Tibial artery (tissue), 4 donors: ENCODE measurements around the gene ACIN1.

Experiments used
- DNase-seq, 2 donors: peaks; one replicate each; pipeline ENCODE4 v3.0.0-alpha.2; 2019
- H3K27ac ChIP-seq, 2 donors: fragments of 200-600 bp; sonication (generic) in 1 of 2; 1 replicate in 1 of 2; 2 replicates in 1 of 2; pipeline ENCODE4 v1.5.1; 2018 to 2019; ENCODE audit warnings: mild to moderate bottlenecking in 1 of 2
- H3K27me3 ChIP-seq, 2 donors: fragments of 200-600 bp; sonication (generic) in 1 of 2; one replicate each; pipeline versions ENCODE4 v1.5.1 to v1.6.0; 2016 to 2019
- H3K36me3 ChIP-seq, 3 donors: fragments of 200-600 bp; sonication (generic) in 2 of 3; one replicate each; pipeline ENCODE4 v1.5.1; 2016 to 2019; ENCODE audit warnings: mild to moderate bottlenecking in 2 of 3
- H3K4me1 ChIP-seq, 4 donors: fragments of 200-600 bp; sonication (generic) in 2 of 4; 1 replicate in 3 of 4; 2 replicates in 1 of 4; pipeline ENCODE4 v1.5.1; 2016 to 2019
- H3K4me3 ChIP-seq, 2 donors: fragments of 200-600 bp; sonication (generic) in 1 of 2; 1 replicate in 1 of 2; 2 replicates in 1 of 2; pipeline ENCODE4 v1.5.1; 2018 to 2019; ENCODE audit warnings: mild to moderate bottlenecking in 2 of 2
- H3K9me3 ChIP-seq, 3 donors: fragments of 200-600 bp; sonication (generic) in 1 of 3; one replicate each; pipeline ENCODE4 v1.5.1; 2016 to 2019
- CTCF ChIP-seq, 2 experiments: fragments of 200-600 bp in 1 of 2; fragments of 450-650 bp in 1 of 2; IDR thresholded peaks; one replicate each; pipeline ENCODE4 v1.5.1; 2017 to 2019; ENCODE audit warnings: antibody characterized with exemption in 2 of 2, mild to moderate bottlenecking in 1 of 2, moderate library complexity in 1 of 2
- intact Hi-C: fragments of 100-400 bp; cut with DNase I; formaldehyde crosslinking; loops from one replicate; pipeline ENCODE4 v1.15.0; 2023; ENCODE audit warnings: low total_unique reads

ACIN1 gene

GRCh38 chr14:23071921-23072539 is 22.9 kb downstream of the ACIN1 start:
- no peak for DNase-seq
- Histone ChIP-seq H3K36me3 (peaks cover 52 to 61% (median 53%) of the 10 kb centered on the region in 3 donors), H3K27me3 (no peaks in the 10 kb centered on the region), H3K4me3 (peak overlapping the region; percentile 56 to 60), H3K9me3 (no peaks in the 10 kb centered on the region), H3K4me1 (peaks cover 0 to 44% (median 30%) of the 10 kb centered on the region in 4 donors), H3K27ac (peak overlapping the region; percentile 74 to 83)
- TF ChIP-seq CTCF (IDR thresholded peaks at IDR 0.05), result no peak
- intact Hi-C loops, result no loop called here

GRCh38 chr14:23071244-23071920 is 23.6 kb downstream of the ACIN1 start:
- peak; percentile 89 to 94 for DNase-seq
- Histone ChIP-seq H3K36me3 (peaks cover 48 to 62% (median 55%) of the 10 kb centered on the region in 3 donors), H3K4me3 (peak overlapping the region; percentile 56 to 60), H3K27me3 (no peaks in the 10 kb centered on the region), H3K27ac (peak overlapping the region; percentile 74 to 83), H3K9me3 (no peaks in the 10 kb centered on the region), H3K4me1 (peaks cover 0 to 44% (median 28%) of the 10 kb centered on the region in 4 donors)
- intact Hi-C loops, result no loop called here
- TF ChIP-seq CTCF (IDR thresholded peaks at IDR 0.05), result no peak

GRCh38 chr14:23070262-23071129 is 24.4 kb downstream of the ACIN1 start:
- DNase-seq, result no peak
- no peaks in the 10 kb centered on the region for H3K9me3 ChIP-seq
- intact Hi-C loops, result no loop called here
- no peak for TF ChIP-seq CTCF (IDR thresholded peaks at IDR 0.05)
- peaks cover 0 to 44% (median 28%) of the 10 kb centered on the region in 4 donors for H3K4me1 ChIP-seq
- H3K4me3 ChIP-seq, result peak overlapping the region; percentile 56 to 60
- H3K36me3 ChIP-seq, result peaks cover 46 to 62% (median 55%) of the 10 kb centered on the region in 3 donors
- peak overlapping the region; percentile 74 to 83 for H3K27ac ChIP-seq
- H3K27me3 ChIP-seq, result no peaks in the 10 kb centered on the region

DNA sequence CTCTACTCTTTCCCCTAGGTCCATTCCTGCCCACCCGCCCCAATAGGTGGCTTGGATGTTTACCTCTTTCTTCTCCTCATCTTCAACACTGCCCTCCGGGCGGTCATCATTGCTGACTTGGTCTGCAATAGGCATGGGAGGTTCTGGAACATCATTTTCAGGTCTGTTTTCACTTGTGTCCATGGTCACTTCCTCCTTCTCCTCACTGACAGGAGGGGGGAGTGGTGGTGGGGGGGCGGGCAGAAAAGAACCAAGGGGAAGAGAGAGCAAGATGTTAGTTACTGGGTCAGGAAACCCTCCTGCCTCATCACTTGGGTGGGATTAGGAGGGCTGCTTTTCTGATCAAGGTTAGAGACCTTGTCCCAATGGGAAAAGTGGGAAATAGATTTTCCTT is 25.5 kb downstream of the ACIN1 start:
- Histone ChIP-seq H3K9me3 (no peaks in the 10 kb centered on the region), H3K27me3 (no peaks in the 10 kb centered on the region), H3K4me3 (no peak overlapping the region), H3K4me1 (peaks cover 0 to 44% (median 28%) of the 10 kb centered on the region in 4 donors), H3K27ac (peak overlapping the region in 1 of 2 donors; percentile 14), H3K36me3 (peaks cover 46 to 64% (median 57%) of the 10 kb centered on the region in 3 donors)
- TF ChIP-seq CTCF (IDR thresholded peaks at IDR 0.05), result no peak
- DNase-seq, result peak in 1 of 2 donors; percentile 53
- intact Hi-C loops, result no loop called here

- peaks cover 0 to 48% (median 28%) of the 10 kb centered on the region in 4 donors for H3K4me1 ChIP-seq
- intact Hi-C loops, result no loop called here
- peak overlapping the region in 1 of 2 donors; percentile 24 for H3K27ac ChIP-seq
- TF ChIP-seq CTCF (IDR thresholded peaks at IDR 0.05), result peak; percentile 94 to 96
- no peaks in the 10 kb centered on the region for H3K9me3 ChIP-seq
- no peaks in the 10 kb centered on the region for H3K27me3 ChIP-seq
- no peak overlapping the region for H3K4me3 ChIP-seq
- DNase-seq, result peak; percentile 75 to 89
- H3K36me3 ChIP-seq, result peaks cover 47 to 64% (median 58%) of the 10 kb centered on the region in 3 donors
Observed at GRCh38 chr14:23068789-23069412, 26.0 kb downstream of the ACIN1 start.
